GM21447 (cell line): ENCODE measurements around the gene KRCC1.
"Not testable (repeated sequence)": the region's sequence is repeated elsewhere in the genome, so short reads cannot be mapped to it uniquely, and the experiment has no call there.

ENCODE experiments used
- ATAC-seq: cut with Tn5 transposase; IDR thresholded peaks from one replicate; pipeline ENCODE4 v1.9.1; 2021; ENCODE audit not compliant: unreplicated experiment

The KRCC1 gene

GRCh38 chr2:88045561-88045960, 10.0 kb downstream of the KRCC1 start:
- ATAC-seq = not testable (repeated sequence)

GRCh38 chr2:88042476-88042875, 13.1 kb downstream of the KRCC1 start:
- ATAC-seq = no peak

GRCh38 chr2:88038263-88039105, 17.1 kb downstream of the KRCC1 start:
- no peak for ATAC-seq

GRCh38 chr2:88036606-88037005, 19.0 kb downstream of the KRCC1 start:
- no peak for ATAC-seq

- ATAC-seq = no peak
These were observed 19.4 kb downstream of the KRCC1 start for GRCh38 chr2:88036182-88036581.

GRCh38 chr2:88032070-88032702, 23.4 kb downstream of the KRCC1 start:
- ATAC-seq = no peak

- no peak for ATAC-seq
These were observed 26.7 kb downstream of the KRCC1 start for GRCh38 chr2:88028931-88029330.

GRCh38 chr2:88027697-88028389, 27.7 kb downstream of the KRCC1 start:
- ATAC-seq = no peak

- no peak for ATAC-seq
These were observed 31.1 kb downstream of the KRCC1 start for GRCh38 chr2:88024509-88024908.

- ATAC-seq = no peak
These were observed 33.0 kb downstream of the KRCC1 start for GRCh38 chr2:88022669-88022921.

GRCh38 chr2:88019985-88020384, 35.6 kb downstream of the KRCC1 start:
- no peak for ATAC-seq

- ATAC-seq = no peak
These were observed 36.7 kb downstream of the KRCC1 start for GRCh38 chr2:88018909-88019308.

- not testable (repeated sequence) for ATAC-seq
These were observed 37.3 kb downstream of the KRCC1 start for GRCh38 chr2:88018077-88018805.

GRCh38 chr2:88017780-88018038, 37.9 kb downstream of the KRCC1 start:
- ATAC-seq = not testable (repeated sequence)

- peak; percentile 69 for ATAC-seq
These were observed 38.4 kb downstream of the KRCC1 start for GRCh38 chr2:88016960-88017779.

- ATAC-seq = peak; percentile 86
These were observed 39.3 kb downstream of the KRCC1 start, which contains the start of gene RNU2-63P for GRCh38 chr2:88016086-88016959. Gene RNU2-63P (minus strand): TSS chr2:88016547.

GRCh38 chr2:88011011-88011410, 44.6 kb downstream of the KRCC1 start:
- no peak for ATAC-seq

- no peak for ATAC-seq
These were observed 45.4 kb downstream of the KRCC1 start for GRCh38 chr2:88010136-88010535.

GRCh38 chr2:88006912-88007439, 48.6 kb downstream of the KRCC1 start:
- no peak for ATAC-seq

- ATAC-seq = no peak
These were observed 49.8 kb downstream of the KRCC1 start for GRCh38 chr2:88005776-88006175.
